ENCODE data around the gene AFF3.

AFF3 gene

GRCh38 chr2:99573634-99574251 is 568.6 kb downstream of the AFF3 start:
- DNase-seq (ENCODE audit: low read depth in 2 of 2, low spot score in 1 of 2), result no peak

DNA sequence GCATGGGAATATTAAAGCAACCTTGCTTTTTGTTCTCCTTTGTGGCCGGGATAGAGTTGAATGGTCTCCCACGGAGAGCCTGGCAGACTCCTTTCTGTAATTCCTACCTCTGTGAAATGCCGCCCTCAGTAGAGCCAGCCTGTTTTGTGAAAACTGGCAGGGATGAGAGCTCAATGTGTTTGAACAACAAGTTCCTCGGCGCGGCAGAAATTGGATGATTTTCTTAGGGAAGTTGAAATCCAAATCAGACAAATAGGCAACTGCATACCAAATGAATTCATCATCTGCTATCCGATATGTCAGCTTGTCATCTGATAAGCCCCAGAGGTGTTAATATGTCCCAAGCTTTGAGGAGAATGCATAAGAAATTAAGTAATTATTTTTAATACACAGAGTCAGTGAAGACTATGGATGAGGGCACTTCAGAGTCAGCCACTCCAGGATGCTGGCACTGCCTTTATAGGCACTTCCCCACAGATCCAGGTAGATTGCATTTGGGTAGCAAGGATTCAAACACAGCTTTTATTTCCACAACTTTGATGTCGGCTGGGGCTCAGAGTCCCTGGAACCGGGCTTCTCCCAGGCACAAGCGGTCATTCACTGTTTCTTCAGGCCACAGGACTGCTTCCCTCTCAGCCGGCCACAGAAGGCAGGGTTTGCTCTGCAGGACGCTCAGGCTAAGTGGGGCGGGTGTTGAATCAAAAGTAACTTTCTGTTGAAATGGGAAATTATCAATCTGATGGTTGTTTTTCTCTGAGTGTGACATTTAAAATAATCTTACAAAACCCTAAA is 569.8 kb downstream of the AFF3 start:
- DNase-seq (ENCODE audit: low read depth in 2 of 2, low spot score in 1 of 2), result no peak

DNA sequence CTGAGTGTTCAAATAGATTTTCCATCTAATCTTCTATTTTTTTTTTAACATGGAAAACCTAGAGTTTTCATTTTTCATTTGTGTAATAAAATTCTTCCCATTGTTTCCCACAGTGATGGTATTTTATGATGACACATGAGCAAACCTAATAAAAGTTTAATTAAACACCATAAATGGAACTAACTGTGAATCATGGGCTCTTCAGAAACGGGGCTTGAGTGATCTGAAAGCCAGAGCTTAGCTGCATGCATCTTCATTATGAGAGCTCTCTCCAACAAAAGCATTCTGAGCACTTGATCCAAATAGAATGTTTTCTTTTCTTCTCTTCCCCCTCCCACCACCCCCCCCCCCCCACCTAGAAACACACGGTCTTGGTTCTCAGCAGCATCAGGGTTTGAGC is 570.4 kb downstream of the AFF3 start:
- DNase-seq (ENCODE audit: low read depth in 2 of 2, low spot score in 1 of 2), result no peak

- DNase-seq (ENCODE audit: low read depth in 2 of 2, low spot score in 1 of 2), result no peak
These were observed 570.9 kb downstream of the AFF3 start for GRCh38 chr2:99571533-99571932.

- no peak for DNase-seq (ENCODE audit: low read depth in 2 of 2, low spot score in 1 of 2)
These were observed 571.4 kb downstream of the AFF3 start for GRCh38 chr2:99571021-99571420.

DNA sequence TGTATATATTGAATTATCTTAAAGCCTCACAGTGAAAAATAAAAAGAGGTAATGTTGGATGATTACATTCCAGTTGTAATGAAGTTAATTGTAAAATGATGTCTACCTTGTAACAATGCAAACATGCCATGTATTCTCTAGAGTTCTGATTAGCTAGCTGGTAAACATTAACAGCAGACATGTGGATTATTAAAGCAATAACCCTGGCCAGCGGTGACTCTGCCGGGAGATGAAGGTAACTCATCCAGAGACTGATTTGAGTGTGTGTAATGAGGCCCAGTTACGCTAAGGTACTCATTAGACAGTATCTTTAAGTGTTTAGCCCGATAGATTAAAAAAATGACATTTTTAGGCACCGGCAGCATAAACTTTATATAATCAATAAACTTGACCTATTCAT is 573.0 kb downstream of the AFF3 start:
- no peak for DNase-seq (ENCODE audit: low read depth in 2 of 2, low spot score in 1 of 2)

DNA sequence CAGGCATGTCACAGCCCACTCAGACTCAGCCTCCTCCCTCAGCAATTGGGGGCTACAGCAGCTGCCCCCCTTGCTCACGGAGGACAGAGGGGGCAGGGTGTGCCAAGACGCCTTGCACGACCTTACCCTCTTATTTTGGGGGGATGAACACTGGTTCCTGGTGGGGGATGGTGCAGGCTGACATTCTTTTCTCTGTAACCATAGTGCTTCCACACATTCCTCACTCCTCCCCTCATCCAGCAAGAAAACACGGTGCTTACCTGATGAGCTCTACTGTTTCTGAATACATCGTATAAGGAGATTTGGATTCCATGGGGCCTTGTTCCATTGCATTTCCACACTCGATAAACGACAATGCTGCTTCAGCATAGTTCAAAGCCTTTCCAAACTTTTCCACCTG is 577.2 kb downstream of the AFF3 start:
- DNase-seq (ENCODE audit: low read depth in 2 of 2, low spot score in 1 of 2), result no peak

GRCh38 chr2:99562516-99562915 is 579.9 kb downstream of the AFF3 start:
- DNase-seq (ENCODE audit: low read depth in 2 of 2, low spot score in 1 of 2), result no peak

GRCh38 chr2:99561804-99562203 is 580.6 kb downstream of the AFF3 start:
- DNase-seq (ENCODE audit: low read depth in 2 of 2, low spot score in 1 of 2), result no peak

GRCh38 chr2:99559075-99559662 is 583.2 kb downstream of the AFF3 start:
- DNase-seq (ENCODE audit: low read depth in 2 of 2, low spot score in 1 of 2), result peak; percentile 73 to 82

GRCh38 chr2:99555404-99555803 is 587.0 kb downstream of the AFF3 start:
- no peak for DNase-seq (ENCODE audit: low read depth in 2 of 2, low spot score in 1 of 2)

- no peak for DNase-seq (ENCODE audit: low read depth in 2 of 2, low spot score in 1 of 2)
These were observed 587.5 kb downstream of the AFF3 start for GRCh38 chr2:99554871-99555270.

DNA sequence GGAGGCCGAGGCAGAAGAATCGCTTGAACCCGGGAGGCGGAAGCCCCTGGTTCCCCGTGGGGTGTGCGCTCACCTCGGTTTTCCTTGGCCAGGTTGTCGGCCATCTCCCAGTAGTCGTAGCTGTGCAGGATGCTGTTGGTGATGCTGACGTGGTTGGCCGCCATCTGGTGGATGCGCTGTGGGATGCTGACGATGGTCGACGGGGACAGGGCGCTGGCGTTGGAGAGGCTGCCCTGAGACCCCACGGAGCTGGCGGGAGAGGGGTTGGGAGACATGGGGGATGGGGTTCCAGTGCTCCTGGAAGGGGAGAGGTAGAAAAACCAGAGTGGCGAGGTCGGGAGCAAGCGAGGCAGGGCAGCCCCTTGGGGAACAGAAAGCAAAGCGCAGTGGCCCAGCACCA is 588.2 kb downstream of the AFF3 start:
- DNase-seq (ENCODE audit: low read depth in 2 of 2, low spot score in 1 of 2), result no peak

GRCh38 chr2:99552529-99552928 is 589.9 kb downstream of the AFF3 start:
- DNase-seq (ENCODE audit: low read depth in 2 of 2, low spot score in 1 of 2), result no peak

GRCh38 chr2:99550368-99550767 is 592.0 kb downstream of the AFF3 start:
- no peak for DNase-seq (ENCODE audit: low read depth in 2 of 2, low spot score in 1 of 2)

- DNase-seq (ENCODE audit: low read depth in 2 of 2, low spot score in 1 of 2), result no peak
These were observed 596.8 kb downstream of the AFF3 start for GRCh38 chr2:99545604-99546003.

DNA sequence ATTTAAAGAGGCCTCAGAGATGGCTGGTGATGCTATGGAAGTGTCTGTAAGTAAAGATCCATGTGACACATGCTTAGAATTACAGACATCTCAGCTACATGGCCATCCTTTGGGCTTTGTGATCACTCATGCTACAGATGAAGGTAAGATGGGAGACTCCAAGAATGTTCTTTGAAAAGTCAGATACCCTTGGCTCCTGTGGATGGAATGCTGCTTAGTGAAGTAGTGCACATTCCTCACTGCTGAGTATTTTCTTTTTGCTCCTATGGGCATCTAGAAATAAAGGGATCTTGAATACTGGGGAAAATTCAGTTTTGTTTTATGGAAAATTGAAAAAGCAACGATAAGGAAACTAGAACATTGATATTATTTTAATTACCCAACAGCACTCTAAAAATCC is 597.3 kb downstream of the AFF3 start:
- DNase-seq (ENCODE audit: low read depth in 2 of 2, low spot score in 1 of 2), result no peak

GRCh38 chr2:99544608-99545007 is 597.8 kb downstream of the AFF3 start:
- DNase-seq (ENCODE audit: low read depth in 2 of 2, low spot score in 1 of 2), result no peak

- DNase-seq (ENCODE audit: low read depth in 2 of 2, low spot score in 1 of 2), result no peak
These were observed 599.1 kb downstream of the AFF3 start for GRCh38 chr2:99543247-99543646.

GRCh38 chr2:99537910-99538485 is 604.4 kb downstream of the AFF3 start:
- DNase-seq (ENCODE audit: low read depth in 2 of 2, low spot score in 1 of 2), result no peak

GRCh38 chr2:99524056-99524455 is 618.3 kb downstream of the AFF3 start:
- DNase-seq (ENCODE audit: low read depth in 2 of 2, low spot score in 1 of 2), result no peak

DNA sequence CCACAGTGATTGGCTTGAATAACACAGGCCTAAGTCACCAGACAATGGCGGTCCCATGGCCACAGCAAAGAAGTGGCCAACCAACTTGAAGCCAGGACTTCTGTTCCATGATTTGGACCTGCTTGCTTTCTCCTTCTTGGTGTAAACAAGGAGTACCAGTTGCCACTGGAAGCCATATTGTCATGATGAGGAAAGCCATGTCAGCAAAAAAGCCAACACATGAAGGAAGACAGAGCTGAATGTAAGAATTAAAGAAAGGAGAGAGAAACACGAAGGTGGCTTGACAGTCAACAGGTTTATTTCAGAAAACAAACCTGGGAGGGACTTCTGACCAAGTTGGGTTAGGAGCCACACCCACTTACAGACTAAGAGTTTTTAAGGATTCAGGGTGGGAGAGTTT is 620.2 kb downstream of the AFF3 start:
- DNase-seq (ENCODE audit: low read depth in 2 of 2, low spot score in 1 of 2), result no peak

Measured in stimulated activated CD8-positive, alpha-beta memory T cell treated with anti-CD3 and anti-CD28 coated beads, Interleukin-4, amount 100 ng/mL, for 1 hour (primary cell).